Daoy (cell line): ENCODE measurements around the gene PRSS8. TPM values are rescaled to one million over a fixed set of nuclear protein-coding genes. Genes with fewer than 3 reads are reported as not detected.
A peak's percentile ranks its signal among the peaks of the same experiment; 100 is the strongest.

Source experiments
- DNase-seq: peaks from one replicate; pipeline ENCODE4 v3.0.0-alpha.2; 2015; ENCODE audit warnings: low read depth
- total RNA-seq: library from RNA; depleted of rRNA; stranded (reverse); fragments of >200 nt; shearing (Covaris generic); gene quantifications from 2 replicates; pipeline ENCODE4 v1.2.3, GENCODE V29; 2014

The PRSS8 gene
- total RNA-seq, 1 experiment from 2014 or later: not detected

- DNase-seq: no peak
Measured at GRCh38 chr16:31128711-31129567, 6.6 kb downstream of the PRSS8 start.

DNA sequence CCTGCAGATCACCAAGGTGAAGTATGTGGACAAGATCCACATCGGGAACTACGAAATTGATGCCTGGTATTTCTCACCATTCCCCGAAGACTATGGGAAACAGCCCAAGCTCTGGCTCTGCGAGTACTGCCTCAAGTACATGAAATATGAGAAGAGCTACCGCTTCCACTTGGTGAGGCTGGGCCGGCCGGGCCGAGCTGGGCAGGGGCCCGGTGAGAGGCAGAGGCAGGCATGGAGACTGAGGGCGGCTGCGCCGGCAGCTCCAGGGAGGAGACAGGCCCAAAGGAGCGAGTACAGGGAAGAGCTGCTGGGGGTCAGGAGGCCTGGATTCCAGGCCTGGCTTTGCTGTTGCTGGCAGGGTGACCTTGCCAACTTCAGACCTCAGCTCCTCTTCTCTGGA lies 8.3 kb downstream of the PRSS8 start:
- no peak for DNase-seq

GRCh38 chr16:31125844-31126243 lies 9.7 kb downstream of the PRSS8 start:
- no peak for DNase-seq

DNA sequence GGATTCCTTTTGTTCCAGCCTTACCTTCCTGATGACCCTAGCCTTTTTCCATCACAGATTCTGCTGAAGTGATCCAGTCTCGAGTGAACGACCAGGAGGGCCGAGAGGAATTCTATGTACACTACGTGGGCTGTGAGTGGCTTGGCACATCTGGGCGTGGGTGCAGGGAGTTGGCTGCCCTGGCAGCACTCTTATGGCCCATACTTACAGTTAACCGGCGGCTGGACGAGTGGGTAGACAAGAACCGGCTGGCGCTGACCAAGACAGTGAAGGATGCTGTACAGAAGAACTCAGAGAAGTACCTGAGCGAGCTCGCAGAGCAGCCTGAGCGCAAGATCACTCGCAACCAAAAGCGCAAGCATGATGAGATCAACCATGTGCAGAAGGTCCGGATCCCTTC lies 15.4 kb downstream of the PRSS8 start:
- no peak for DNase-seq

GRCh38 chr16:31118223-31119155 lies 17.0 kb downstream of the PRSS8 start:
- no peak for DNase-seq

- peak; percentile 98 for DNase-seq
Measured at GRCh38 chr16:31117384-31118222, 17.9 kb downstream of the PRSS8 start, which contains the start of gene KAT8. KAT8 (plus strand) TSS chr16:31117664; CDS start chr16:31117682, 18 bp downstream.

GRCh38 chr16:31114468-31114867 lies 21.1 kb downstream of the PRSS8 start:
- no peak for DNase-seq

DNA sequence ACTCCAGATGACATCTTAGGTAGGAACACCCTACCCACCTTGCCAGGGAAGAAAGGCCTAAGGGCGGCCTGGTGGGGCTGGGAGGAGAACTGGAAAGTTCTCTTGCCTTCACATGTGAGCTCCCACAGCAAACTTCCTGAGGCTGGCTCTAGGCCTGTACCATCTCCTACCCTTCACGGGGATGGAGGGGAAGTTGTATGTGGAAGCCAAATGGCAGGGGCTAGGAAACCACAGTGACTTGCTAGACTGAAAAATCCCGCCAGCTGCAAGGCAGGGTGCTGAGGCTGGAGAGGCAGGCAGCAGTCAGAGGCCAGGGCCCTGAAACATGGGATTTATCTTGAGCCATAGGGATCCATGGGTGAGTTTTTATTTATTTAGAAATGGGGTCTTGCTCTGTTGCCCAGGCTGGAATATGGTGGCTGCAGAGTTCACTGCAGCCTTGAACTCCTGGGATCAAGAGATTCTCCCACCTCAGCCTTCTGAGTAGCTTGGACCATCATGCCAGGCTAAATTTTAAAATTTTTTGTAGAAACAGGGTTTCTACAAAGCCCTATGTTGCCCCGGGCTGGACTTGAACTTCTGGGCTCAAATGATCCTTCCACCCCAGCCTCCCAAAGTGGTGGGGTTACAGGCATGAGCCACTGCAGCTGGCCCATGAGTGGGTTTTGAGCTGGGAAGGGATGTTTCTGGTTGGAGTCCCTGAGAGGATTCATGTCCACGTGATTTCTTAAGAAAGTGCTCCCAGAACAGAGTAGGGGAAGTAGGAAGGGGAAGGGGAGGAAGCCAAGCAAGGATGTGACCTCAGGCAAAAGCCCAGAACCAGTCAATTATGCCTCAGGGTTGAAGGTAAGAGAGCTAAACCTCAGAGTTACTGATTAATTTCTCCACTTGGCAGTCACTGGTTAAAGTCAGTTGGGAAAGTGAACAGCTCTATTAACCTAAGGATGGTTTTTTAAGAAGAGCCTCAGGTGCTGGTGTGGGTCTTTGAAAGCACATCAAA lies 22.1 kb downstream of the PRSS8 start:
- DNase-seq: no peak

GRCh38 chr16:31112711-31113110 lies 22.8 kb downstream of the PRSS8 start:
- DNase-seq: no peak

DNA sequence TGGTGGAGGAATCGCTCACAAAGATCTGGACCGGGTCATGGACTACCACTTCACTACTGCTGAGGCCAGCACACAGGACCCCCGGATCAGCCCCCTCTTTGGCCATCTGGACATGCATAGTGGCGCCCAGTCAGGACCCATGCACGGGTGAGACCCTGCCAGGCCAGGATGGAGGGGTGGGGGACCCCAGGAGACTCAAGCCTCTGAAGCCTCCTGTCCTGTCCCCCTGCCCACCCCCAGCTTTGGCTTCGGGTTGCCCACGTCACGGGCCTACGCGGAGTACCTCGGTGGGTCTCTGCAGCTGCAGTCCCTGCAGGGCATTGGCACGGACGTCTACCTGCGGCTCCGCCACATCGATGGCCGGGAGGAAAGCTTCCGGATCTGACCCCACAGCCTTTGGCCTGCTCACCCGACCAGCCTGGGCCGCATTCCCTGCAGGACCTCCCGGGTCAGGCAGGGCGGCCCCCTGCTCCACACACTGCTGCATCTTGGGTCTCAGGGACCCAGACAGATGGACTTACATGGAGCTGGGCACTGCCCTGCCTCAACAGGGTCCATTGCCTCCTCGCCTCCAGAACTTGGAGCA lies 23.6 kb downstream of the PRSS8 start:
- no peak for DNase-seq

DNA sequence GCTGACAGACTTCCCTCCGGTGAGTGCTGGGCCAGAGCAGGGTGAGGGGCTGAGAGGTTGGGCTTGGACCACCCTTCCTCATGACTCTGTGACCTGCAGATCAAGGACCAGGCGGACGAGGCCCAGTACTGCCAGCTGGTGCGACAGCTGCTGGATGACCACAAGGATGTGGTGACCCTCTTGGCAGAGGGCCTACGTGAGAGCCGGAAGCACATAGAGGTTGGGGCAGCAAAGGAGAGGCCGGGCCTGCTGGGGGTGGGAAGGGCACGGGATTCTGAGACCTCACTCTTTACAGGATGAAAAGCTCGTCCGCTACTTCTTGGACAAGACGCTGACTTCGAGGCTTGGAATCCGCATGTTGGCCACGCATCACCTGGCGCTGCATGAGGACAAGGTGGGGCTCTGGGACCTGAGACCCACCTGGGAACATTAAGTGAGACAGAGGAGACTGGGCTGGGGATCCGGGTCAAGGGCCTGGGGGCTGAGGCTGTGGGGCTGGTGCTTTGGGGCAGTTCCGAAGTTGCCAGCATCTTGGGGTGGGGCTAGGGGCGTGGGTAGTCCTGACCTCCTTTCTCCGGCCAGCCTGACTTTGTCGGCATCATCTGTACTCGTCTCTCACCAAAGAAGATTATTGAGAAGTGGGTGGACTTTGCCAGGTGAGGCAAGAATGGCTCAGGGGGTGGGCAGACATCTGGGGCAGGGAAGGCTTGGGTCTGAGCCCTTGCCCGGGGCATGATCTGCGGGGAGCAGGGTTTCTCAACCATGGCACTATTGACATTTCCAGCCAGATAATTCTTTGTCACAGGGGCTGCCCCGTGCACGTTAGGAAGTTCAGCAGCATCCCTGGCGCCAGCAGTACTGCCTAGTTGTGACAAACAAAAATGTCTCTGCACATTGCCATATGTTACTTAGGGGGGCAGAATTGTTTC lies 25.2 kb downstream of the PRSS8 start:
- DNase-seq: no peak

DNA sequence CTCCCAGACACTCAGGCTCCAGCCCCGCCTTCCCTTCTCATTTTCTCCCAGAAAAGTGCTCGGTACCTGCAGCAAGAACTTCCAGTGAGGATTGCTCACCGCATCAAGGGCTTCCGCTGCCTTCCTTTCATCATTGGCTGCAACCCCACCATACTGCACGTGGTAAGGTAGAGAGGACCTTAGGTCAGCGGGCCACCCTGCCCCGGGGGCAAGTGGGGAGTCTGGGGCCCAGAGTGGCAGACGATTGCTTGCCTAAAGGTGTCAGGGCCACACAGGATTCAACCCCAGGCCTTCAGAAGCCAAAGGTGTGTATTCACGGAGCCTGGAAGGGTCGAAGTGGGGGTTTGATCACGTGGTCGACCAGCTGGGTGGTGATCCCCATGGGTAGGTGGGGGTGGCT lies 25.9 kb downstream of the PRSS8 start:
- no peak for DNase-seq

GRCh38 chr16:31108794-31109558 lies 26.6 kb downstream of the PRSS8 start:
- no peak for DNase-seq

DNA sequence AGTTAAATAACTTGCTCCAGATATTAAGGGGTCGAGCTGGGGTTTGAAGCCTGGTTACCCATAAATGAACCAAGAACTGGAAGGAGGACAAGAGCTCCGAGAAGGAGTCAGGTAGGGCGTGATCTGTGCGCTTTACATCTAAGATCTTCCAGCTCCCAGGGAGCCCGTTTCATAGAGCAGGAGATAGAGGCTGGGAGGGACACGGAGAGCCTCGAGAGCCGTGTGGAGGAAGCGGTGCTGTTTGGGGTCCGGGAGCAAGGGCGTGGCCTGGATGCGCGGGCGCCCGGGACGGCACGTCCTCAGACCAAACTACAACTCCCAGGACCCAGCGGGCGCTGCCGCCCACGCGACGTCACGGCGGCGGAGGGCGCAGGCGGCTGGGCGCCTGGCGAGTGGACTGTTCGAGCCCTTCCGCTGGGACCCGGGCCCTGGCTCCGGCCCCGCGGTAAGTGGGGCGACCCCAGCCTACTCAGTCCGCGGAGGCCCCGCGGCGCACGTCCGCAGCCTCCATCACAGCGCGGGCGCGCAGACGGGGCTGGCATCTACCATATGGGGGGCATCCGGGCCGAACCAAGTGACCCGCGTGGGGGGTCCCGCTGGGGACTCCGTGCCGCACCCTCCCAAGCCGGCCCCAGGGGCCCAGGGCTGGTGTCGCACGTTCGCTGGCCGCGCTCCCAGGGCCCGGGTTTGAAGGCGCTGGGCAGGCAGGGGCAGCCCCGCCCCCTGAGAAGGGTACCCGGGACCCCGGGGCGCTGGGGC lies 27.3 kb downstream of the PRSS8 start, which contains the start of gene BCKDK:
Gene BCKDK, plus strand, starts transcription at position 352 of the 759 bp plus-strand sequence. CDS start 838 bp downstream, outside the sequence.
- DNase-seq: peak; percentile 80

DNA sequence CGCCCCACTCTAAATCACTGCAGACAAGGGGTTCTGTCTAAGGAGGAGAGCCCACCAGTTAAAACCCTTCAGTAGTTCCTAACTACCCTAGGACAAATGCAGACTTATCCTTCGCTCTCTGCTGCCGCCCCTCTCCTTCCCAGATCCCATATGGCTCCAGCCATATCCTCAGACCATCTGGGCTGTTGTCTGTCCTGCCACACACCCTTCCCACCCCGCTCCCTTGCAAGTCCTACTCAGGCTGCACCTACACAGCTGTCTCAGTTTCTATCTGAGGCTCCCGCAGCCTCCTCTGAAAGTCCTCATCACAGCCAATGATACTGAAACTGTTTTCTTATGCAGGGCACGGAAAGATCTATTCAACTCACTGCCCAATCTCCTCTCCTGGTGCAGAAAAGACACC lies 28.1 kb downstream of the PRSS8 start:
- no peak for DNase-seq

DNA sequence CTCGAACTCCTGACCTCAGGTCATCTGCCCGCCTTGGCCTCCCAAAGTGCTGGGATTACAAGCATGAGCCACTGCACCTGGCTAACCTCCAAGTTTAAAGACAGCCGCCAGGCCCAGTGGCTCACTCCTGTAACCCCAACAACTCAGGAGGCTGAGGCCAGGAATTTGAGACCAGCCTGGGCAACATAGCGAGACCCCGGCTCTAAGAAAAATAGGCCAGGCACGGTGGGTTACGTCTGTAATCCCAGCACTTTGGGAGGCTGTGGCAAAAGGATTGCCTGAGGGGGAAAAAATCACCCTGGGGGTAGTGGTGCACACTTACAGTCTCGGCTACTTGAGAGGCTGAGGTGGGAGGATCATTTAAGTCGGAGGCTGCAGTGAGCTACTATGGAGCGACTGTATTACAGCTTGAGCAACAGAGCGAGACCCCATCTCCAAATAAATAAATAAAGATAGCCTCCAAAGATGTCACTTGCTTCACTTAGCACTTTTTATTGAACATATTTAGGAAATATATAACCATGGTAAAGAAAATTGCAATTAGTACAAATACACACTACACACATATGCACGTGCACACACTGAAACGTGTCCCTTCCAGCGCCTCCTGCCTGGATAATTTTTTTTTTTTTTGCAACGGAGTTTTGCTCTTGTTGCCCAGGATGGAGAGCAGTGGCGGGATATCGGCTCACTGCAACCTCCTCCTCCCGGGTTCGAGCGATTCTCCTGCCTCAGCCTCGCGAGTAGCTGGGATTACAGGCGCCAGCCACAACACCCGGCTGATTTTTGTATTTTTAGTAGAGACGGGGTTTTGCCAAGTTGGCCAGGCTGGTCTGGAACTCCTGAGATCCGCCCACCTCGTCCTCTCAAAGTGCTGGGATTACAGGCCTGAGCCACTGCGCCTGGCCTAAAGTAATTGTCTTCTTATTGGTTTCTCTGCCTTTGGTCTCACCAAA lies 28.7 kb downstream of the PRSS8 start:
- no peak for DNase-seq
